ENCODE data around the gene FGFRL1. TPM values are rescaled to one million over a fixed set of nuclear protein-coding genes. Genes with fewer than 3 reads are reported as not detected.

FGFRL1 gene
- total RNA-seq, 1 experiment from 2014 or later: 26.1 TPM

- Histone ChIP-seq H3K79me1 (ENCODE audit: insufficient read depth, low read depth, low read length, poor library complexity, severe bottlenecking) (no peaks in the 10 kb centered on the region), H4K91ac (ENCODE audit: insufficient read length, low read depth, low read length) (no peak overlapping the region), H3K4ac (ENCODE audit: low read depth, low read length) (no peak overlapping the region), H3K18ac (ENCODE audit: insufficient read length, low read depth, low read length) (no peak overlapping the region), H2BK20ac (ENCODE audit: low read depth, low read length, poor library complexity, severe bottlenecking) (no peak overlapping the region), H4K5ac (ENCODE audit: insufficient read length, low read depth, low read length) (no peak overlapping the region), H2BK15ac (ENCODE audit: low read depth, low read length) (no peak overlapping the region), H3K14ac (ENCODE audit: insufficient read depth, low read length) (no peak overlapping the region; the same call in 1 of the 2 replicates), H2BK12ac (ENCODE audit: insufficient read length, low read depth, low read length) (no peak overlapping the region), H3K27ac (ENCODE audit: insufficient read length, low read depth, low read length) (no peak overlapping the region), H2AFZ (ENCODE audit: low read length) (no peak overlapping the region), H3K79me2 (ENCODE audit: insufficient read depth, low read length) (no peaks in the 10 kb centered on the region), H4K20me1 (ENCODE audit: control insufficient read depth, insufficient read depth, insufficient read length) (no peaks in the 10 kb centered on the region), H2BK5ac (ENCODE audit: insufficient read length, low read length) (no peak overlapping the region), H3T11ph (ENCODE audit: low read length) (no peak overlapping the region), H2BK120ac (ENCODE audit: low read depth, low read length, poor library complexity, severe bottlenecking) (no peak overlapping the region), H2AK5ac (ENCODE audit: insufficient read length, low read length) (no peak overlapping the region), H4K8ac (replicated peaks; ENCODE audit: insufficient read length, low read depth, low read length) (no peak overlapping the region), H3K27me3 (ENCODE audit: insufficient read depth, low read length) (peaks cover 8% of the 10 kb centered on the region; the same call in 1 of the 2 replicates), H3K23ac (ENCODE audit: insufficient read length, low read depth, low read length) (no peak overlapping the region), H3K9ac (ENCODE audit: extremely low read depth, insufficient read length, low read length) (no peak overlapping the region), H3K9me3 (ENCODE audit: control insufficient read depth, low read depth, low read length) (no peaks in the 10 kb centered on the region), H3K4me2 (ENCODE audit: insufficient read depth, insufficient read length, low read length) (no peak overlapping the region), H3K4me1 (ENCODE audit: insufficient read depth, low read length) (no peaks in the 10 kb centered on the region), H3K23me2 (ENCODE audit: insufficient read length, low read depth, low read length, poor library complexity, severe bottlenecking) (peaks cover 2% of the 10 kb centered on the region), H3K56ac (ENCODE audit: insufficient read length, low read depth, low read length) (no peak overlapping the region)
- Mint-ChIP-seq H3K27ac (no peak overlapping the region; a peak in 1 of 7 replicates), H3K4me1 (peaks cover under 1 to 2% of the 10 kb centered on the region in 2 experiments; a peak in 1 of 4 replicates), H3K4me3 (no peak overlapping the region), H3K27me3 (ENCODE audit: low read depth) (peaks cover 23% of the 10 kb centered on the region), H3K9me3 (no peaks in the 10 kb centered on the region), H3K36me3 (ENCODE audit: insufficient read depth in 1 of 3, low read depth in 3 of 3) (no peaks in the 10 kb centered on the region)
- no peak for DNase-seq
- WGBS (ENCODE audit: extremely low coverage, insufficient read length, low lambda C conversion rate): no CpG with 5 or more reads among the region's 25 CpGs
- no peak for TF ChIP-seq CTCF (conservative IDR thresholded peaks at IDR 0.05)
Observed at GRCh38 chr4:992297-993110, 18.9 kb upstream of the FGFRL1 start.

Data from H9 (cell line).